GM12872 (cell line): ENCODE results near the gene LSS.
A peak's percentile ranks its signal among the peaks of the same experiment; 100 is the strongest.

ENCODE experiments used
- TF ChIP-seq, protein P1 (sequence below): IDR thresholded peaks from 3 replicates; pipeline ENCODE4 v1.5.1; 2011; ENCODE audit warnings: low read depth, mild to moderate bottlenecking, low read length, moderate library complexity; ENCODE audit not compliant: insufficient read depth

Gene LSS

DNA sequence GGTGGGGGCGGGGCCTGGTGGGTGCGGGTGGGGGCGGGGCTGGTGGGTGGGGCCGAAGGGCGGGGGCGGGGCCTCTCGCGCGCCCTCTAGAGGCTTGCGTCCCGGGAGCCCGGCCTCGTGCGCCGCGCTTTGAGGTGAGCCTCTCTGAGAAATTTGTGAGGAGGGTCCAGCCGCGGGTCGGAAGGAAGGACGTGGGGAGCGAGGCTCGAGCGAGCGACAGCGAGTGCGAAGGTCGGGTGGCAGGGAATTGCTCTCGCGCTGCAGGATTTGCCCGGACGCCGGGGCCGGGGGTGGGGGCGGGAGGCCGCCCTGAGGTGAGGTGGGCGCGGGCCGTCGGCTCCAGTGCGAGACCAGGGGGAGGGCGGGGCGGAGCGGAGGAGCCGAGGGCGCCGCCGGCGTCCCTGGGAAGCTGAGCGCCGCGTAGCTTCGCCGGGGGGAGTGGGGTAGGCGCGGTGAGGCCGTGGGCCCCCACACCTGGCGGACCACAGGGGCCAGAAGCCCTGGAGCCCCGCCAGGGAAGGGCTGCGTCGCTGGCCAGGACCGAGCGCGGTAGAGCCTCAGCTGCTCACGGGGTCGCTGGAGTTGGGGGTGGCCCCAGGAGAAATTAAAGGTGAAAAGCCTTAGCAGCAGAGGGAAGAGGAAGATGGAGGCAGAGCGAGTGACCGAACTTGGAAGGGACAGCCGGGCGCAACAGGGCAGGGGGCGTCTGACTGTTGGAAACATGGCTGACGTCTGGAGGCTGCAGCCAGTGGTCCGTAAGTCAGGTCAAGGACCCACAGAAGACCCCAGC lies 754 bp upstream of the LSS start:
- TF ChIP-seq, protein P1, sequence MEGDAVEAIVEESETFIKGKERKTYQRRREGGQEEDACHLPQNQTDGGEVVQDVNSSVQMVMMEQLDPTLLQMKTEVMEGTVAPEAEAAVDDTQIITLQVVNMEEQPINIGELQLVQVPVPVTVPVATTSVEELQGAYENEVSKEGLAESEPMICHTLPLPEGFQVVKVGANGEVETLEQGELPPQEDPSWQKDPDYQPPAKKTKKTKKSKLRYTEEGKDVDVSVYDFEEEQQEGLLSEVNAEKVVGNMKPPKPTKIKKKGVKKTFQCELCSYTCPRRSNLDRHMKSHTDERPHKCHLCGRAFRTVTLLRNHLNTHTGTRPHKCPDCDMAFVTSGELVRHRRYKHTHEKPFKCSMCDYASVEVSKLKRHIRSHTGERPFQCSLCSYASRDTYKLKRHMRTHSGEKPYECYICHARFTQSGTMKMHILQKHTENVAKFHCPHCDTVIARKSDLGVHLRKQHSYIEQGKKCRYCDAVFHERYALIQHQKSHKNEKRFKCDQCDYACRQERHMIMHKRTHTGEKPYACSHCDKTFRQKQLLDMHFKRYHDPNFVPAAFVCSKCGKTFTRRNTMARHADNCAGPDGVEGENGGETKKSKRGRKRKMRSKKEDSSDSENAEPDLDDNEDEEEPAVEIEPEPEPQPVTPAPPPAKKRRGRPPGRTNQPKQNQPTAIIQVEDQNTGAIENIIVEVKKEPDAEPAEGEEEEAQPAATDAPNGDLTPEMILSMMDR = peak; percentile 58

DNA sequence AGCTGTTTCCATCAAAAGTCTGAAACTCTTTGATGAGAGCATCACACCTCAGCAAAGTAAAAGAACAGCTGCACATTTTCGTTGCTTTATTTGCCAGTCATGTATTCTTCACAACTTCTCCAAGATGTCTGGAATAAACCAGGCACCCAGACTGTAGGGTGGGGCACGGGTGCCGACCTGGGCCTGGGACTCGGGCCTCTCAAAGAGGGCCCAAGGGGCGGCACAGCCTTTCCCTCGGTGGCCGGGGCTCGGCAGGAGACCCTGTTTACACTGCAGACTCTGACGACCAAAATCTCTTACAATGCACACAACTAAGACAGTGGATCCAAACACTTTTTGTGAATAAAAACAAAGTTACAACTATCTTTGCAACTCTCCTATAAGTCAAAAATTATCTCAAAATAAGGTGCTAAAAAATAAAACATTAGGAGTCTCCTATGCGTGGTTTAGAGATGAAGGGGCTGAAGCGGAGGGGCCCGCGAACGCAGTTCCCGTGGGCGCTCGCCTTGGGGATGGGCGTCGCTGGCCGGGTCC lies 696 bp downstream of the LSS start:
- TF ChIP-seq, protein P1 = no peak

DNA sequence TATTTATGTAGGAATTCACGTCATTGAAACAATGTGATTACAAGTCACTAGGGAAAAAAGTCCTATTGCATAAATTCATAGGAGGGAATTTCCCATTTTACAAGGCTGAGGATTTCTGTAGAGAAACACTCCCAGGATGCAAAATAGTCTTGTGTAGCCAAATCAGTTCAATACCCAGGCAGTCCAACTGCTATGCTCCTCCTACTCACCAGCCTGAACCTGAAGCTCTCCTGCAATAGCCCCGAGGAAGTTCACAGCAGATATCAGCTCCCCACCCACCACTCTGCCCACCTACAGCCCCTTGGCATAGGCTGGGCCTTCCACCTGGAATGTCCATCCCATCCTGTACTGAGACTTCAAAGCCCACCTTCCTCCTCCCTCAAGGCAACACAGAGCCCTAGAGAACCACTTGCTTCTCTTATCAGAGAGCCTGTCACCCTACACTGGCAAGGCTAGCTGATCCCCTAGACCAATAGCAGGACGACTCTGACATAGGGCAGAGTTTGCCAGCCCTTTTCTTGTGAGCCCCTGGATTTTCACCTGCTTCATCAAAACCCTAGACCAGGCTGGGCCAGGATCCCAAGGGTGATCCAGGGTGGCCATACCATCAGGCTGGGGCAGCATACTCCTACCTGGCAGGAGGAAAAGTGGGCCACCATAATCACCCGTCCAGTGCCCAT lies 1.5 kb downstream of the LSS start:
- TF ChIP-seq, protein P1 = no peak

DNA sequence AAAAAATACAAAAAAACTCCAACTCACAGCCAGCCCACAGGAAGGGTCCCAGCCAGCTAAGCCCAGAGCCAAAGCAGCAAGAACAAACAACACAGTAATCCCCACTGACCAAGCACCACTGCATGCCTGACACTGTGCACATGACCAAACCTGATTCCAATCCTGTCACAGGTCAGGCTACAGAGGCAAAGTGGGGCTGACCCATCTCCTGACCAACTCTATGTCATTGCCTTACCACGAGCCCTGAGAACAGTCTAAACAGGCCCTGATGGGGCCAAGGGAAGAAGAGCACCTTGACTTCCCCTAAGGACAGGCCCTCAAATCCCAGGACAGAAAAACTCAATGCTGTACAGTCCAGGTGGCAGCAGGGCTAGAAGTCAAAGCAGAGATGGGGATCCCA lies 2.4 kb downstream of the LSS start:
- TF ChIP-seq, protein P1 = no peak

DNA sequence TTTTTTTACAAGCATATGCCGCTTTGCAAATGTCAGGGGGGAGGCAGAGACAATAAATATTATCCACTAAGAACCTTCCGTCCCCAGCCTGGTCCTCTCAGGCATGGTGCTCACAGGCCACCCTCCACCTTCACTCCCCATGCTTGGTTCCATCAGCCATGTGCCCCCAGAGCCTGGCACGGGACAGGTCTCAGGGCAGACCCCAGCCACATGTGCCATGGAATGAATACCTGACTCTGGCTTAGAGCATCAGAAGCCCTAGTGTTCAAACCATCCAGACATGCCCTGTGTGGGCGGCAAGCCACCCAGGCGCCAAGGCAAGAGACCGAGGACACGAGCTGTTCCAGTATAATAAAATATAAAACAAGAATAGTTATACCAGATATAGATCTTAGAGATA lies 5.4 kb downstream of the LSS start:
- TF ChIP-seq, protein P1 = no peak

DNA sequence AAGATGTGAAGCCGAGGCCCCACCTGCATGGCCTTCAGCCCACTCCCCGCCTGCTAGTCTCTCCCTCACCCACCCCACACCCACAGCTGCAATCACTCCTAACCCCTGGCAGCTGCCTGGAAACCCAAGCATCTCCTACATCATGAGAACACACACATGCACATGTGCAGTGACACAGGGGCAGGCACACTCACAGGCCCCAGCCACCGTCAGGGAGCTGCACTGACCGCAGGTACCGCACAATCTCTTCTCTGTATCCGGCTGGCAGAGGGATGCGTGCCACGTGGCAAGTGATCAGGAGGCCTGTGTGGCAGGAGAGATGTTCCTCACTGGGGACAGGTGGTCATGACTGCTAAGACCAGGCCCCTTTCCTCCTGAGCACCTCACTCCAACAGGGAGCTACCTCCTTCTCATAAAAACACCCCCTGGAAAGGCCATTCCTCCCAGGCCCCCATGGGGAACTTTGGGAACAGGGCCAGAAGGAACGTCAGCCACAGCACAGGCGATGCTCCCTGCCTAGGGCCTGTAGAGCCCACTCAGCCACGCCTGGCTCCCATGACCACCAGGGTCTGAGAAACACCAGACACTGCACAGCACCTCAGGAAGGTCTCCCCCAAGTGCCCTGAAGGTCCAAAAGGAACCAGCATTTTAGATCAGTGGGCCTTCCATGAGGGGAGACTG lies 6.0 kb downstream of the LSS start:
- TF ChIP-seq, protein P1 = no peak
